C4-2B (cell line): Measurements from ENCODE around the gene CTTNBP2.

Experiments
- H3K27ac ChIP-seq: fragments of 450-650 bp; 2 replicates; pipeline ENCODE4 v1.5.1; 2017
- ZFX ChIP-seq: fragments of 450-650 bp; IDR thresholded peaks from 2 replicates; pipeline ENCODE4 v1.6.1; 2017
- TF ChIP-seq, protein P1 (sequence below): fragments of 450-650 bp; conservative IDR thresholded peaks from 2 replicates; pipeline ENCODE4 v1.5.1; 2017; ENCODE audit warnings: mild to moderate bottlenecking

Gene CTTNBP2

DNA sequence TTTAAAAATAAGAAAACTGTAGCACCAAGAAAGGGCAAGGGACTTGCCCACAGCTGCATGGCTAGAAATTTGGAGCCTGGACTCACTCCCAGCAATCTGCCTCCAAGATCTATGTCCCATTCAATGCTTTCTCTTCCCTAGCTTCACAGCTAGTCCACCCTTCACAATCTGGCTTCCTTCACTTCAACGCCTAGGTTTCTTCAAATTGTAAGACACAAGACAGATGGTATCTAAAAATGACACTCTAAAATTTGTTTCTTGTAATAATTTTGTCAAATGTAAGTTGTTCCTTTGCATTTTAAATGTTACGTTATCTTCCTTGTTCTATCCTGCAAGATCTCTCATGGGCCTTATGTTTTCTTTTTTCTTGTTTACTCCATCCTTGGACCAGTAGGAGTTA, 48.6 kb downstream of the CTTNBP2 start:
- no peak for TF ChIP-seq ZFX
- TF ChIP-seq, protein P1, sequence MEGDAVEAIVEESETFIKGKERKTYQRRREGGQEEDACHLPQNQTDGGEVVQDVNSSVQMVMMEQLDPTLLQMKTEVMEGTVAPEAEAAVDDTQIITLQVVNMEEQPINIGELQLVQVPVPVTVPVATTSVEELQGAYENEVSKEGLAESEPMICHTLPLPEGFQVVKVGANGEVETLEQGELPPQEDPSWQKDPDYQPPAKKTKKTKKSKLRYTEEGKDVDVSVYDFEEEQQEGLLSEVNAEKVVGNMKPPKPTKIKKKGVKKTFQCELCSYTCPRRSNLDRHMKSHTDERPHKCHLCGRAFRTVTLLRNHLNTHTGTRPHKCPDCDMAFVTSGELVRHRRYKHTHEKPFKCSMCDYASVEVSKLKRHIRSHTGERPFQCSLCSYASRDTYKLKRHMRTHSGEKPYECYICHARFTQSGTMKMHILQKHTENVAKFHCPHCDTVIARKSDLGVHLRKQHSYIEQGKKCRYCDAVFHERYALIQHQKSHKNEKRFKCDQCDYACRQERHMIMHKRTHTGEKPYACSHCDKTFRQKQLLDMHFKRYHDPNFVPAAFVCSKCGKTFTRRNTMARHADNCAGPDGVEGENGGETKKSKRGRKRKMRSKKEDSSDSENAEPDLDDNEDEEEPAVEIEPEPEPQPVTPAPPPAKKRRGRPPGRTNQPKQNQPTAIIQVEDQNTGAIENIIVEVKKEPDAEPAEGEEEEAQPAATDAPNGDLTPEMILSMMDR: no peak
- no peak overlapping the region for H3K27ac ChIP-seq

GRCh38 chr7:117819558-117819957, 53.7 kb downstream of the CTTNBP2 start:
- H3K27ac ChIP-seq: no peak overlapping the region
- TF ChIP-seq ZFX: no peak
- TF ChIP-seq, protein P1: no peak

GRCh38 chr7:117818232-117818631, 55.0 kb downstream of the CTTNBP2 start:
- TF ChIP-seq, protein P1: no peak
- H3K27ac ChIP-seq: no peak overlapping the region

DNA sequence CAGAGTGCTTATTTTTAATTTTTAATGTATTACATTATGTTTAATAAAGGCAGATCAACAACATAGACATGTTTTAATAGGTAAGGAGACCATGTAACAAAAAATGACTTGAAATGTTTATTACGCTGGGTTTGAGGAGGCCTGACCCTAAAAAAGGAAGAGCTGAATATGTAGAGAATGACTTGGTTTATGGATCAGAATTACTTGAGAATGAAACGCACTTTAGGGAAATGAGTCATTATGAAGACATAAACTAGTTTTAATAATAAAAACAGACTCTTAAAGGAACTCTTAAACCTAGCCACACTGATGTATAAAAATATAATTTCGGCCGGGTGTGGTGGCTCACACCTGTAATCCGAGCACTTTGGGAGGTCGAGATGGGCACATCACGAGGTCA, 56.5 kb downstream of the CTTNBP2 start:
- TF ChIP-seq, protein P1: no peak
- no peak for TF ChIP-seq ZFX
- no peak overlapping the region for H3K27ac ChIP-seq

GRCh38 chr7:117811696-117812095, 61.5 kb downstream of the CTTNBP2 start:
- TF ChIP-seq, protein P1: no peak
- TF ChIP-seq ZFX: no peak
- H3K27ac ChIP-seq: no peak overlapping the region

- no peak for TF ChIP-seq ZFX
- TF ChIP-seq, protein P1: no peak
- H3K27ac ChIP-seq: no peak overlapping the region
Measured at GRCh38 chr7:117810642-117811512, 62.4 kb downstream of the CTTNBP2 start.

- H3K27ac ChIP-seq: no peak overlapping the region
- TF ChIP-seq ZFX: no peak
- TF ChIP-seq, protein P1: no peak
Measured at GRCh38 chr7:117809958-117810357, 63.3 kb downstream of the CTTNBP2 start.
